UCSD-AML1 (cell line): ENCODE measurements around the gene SIK1.
"Not testable (repeated sequence)": the region's sequence is repeated elsewhere in the genome, so short reads cannot be mapped to it uniquely, and the experiment has no call there.

Experiments
- DNase-seq: peaks from one replicate; lab custom pipeline; 2025; ENCODE audit not compliant: unreplicated experiment; lab: John Stamatoyannopoulos, UW

The SIK1 gene

DNA sequence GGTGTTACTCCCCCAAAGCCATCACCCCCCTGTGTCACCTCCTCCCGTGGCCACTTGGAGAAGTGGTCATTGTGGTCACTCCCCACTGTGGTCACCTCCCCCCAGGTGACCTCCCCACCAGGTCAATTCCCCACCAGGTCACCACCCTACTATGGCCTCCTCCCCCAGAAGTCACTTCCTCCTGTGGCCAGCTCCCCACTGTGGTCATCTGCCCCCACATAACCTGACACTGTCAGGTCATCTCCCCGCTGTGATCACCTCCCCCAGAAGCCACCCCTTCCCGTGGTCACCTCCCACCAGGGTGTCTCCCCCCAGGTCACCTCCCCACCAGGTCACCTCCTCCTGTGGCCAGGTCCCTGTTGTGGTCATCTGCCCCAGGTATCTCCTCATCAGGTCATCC, 28.9 kb downstream of the SIK1 start:
- DNase-seq, result not testable (repeated sequence)

DNA sequence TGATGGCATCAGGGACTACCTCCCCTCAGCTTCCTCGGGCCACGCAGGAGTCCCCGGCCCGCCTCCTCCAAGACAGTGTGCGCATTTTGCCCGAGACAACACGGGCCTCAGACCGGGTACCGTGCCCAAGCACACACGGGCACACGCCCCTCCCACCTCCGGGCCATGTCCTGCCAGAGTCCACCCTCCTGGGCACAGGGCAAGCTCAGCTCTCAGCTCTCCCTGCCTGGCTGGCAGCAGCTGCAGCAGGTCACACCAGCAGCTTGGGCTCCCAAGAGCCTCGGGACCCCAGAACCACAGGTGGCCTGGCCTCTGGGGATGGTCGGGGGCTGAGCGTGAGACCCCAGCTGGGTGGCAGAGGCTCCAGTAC, 29.5 kb downstream of the SIK1 start:
- DNase-seq, result not testable (repeated sequence)

DNA sequence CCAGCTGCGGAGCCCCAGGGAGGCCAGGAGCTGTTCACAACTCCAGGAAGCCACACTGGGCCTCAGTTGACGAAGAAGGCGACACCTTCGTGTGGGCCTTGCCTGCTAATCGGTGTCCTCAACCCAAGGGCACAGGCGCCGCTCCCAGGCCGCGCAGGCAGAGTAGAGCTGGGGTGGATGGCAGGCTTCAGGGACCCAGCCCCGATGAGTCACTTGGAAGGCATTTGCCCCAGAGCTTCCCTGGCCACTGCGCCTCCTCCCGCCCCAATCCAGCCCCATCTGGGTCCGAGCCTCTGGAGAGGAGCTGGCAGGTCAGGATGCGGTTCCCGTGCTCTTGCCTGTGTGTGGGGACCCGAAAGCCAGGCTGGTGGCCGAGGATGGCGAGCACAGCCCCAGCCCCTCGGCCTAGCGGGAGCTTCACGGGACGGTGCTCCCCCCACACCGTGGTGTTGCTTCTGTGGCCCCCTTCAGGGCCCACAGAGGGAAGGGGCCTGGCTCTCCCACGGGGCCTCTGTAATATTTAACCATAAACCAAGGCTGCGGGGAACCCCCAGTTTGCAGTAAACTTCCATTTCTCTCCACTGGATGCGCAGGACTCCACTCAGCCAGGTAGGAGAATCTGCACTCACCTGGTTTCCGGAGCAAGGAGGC, 30.0 kb downstream of the SIK1 start:
- DNase-seq, result not testable (repeated sequence)

- not testable (repeated sequence) for DNase-seq
Observed at GRCh38 chr21:43383351-43383750, 43.6 kb downstream of the SIK1 start.

DNA sequence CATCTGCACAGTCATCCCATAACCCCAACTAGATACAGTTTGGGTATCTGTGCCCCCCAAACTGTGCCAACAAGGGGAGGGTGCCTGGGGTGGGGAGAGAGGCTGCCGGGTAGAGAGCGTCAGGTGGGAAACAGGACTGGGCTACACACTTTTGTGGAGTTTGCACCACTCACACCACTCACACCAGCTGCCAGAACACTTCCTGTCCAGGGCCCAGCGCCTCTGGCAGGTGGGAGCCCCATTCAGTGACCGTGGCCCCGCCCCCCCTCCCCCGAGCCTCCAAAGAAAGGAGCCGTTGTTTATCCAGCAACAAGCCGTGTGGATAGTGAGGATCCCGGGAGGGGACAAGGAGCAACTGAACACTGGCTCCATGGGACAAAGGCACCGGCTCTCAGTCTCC, 44.0 kb downstream of the SIK1 start:
- not testable (repeated sequence) for DNase-seq

- not testable (repeated sequence) for DNase-seq
Observed at GRCh38 chr21:43380852-43381533, 45.9 kb downstream of the SIK1 start.

GRCh38 chr21:43380337-43380736, 46.6 kb downstream of the SIK1 start:
- not testable (repeated sequence) for DNase-seq

DNA sequence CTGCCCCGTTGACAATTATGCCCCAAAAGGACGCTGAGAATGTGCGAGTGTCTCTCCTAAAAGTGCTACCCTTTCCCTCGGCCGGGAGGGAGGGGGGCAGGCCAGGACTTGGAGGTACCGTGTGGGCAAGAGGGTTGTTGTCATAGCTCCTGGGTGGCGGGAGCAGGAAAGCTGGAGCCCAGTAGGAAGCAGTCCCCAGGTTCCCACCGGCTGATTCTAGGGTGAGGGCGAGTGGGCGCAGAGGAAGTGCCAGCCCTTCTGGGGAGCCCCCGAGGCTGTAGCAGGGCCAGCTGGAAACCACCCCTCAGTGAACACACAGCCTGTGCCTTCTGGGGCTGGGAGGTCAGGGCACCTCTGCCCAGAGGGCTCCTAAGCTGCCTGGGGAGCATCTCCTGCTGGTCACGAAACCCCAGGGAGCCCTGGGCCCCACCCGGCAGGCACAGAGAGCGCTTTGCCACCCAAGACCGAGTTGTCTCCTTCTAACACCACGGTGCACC, 47.3 kb downstream of the SIK1 start:
- not testable (repeated sequence) for DNase-seq

- DNase-seq, result no peak
Observed at GRCh38 chr21:43376478-43376882, 50.5 kb downstream of the SIK1 start.

DNA sequence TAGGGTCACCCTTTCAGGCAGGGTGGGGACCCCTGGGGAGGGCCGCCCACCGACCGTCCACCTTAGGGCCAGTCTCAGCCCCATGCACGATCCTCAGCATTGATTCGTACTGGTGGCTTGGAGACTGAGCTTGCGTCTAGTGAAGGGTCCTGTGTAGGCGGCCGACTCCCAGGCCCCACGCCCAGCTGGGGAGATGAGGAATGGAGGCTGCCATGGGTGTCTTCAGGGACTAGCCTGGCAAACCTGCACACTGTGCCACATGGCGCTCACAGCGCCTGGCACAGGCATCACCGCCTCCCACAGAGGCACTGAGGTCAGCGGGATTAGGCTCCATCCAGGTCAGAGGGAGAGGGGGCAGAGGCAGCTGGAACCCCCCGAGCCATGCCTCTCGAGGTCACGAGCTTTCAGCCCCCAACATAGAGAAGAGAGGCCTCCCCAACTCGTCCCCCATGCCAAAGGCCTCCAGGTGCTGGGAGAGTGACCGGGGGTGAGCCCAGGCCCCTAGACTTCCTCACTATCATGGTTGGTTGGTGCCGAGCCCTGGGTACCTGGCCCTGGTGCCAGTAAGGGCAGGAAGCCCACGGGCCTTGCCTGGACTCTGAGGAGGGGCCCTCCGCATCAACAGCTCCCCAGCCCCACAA, 51.0 kb downstream of the SIK1 start:
- no peak for DNase-seq

DNA sequence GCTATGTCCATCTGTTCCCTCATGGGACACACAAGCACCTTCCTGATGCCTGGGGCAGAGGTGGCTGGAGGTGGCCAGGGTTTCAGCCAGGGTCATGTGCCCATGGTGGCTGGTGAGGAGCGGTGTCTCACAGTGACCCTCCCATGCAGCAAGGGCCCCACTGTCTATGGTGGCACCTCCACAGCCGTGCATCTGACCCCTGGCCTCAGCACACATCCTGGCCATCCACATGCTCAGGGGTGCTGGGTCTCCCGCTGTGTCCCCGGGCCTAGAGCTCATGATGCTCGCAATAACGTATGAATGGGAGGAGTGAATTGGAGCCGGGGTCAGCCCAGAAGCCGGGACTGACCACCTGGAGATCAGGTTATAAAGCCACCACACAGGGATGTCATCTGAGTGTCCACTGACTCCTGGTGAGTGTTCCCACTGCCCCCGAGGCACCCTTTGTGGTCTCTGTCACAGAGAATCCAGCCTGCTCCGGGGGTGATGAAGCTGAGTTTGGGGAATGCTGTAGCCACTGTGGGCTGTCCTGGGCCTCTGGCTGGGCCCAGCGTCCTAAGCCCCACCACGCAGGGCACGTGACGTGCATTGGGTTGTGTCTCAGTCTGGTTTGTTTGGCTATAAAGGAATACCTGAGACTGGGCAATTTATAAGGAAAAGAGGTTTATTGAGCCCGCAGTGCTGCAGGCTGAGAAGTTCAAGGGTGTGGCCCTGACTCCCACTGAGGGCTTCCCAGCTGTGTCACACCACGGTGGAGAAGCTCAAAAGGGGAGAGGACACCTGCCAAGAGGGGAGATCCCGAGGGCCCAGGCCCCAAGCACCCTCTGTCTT, 51.7 kb downstream of the SIK1 start:
- no peak for DNase-seq

- DNase-seq, result no peak
Observed at GRCh38 chr21:43374228-43374885, 52.6 kb downstream of the SIK1 start.

DNA sequence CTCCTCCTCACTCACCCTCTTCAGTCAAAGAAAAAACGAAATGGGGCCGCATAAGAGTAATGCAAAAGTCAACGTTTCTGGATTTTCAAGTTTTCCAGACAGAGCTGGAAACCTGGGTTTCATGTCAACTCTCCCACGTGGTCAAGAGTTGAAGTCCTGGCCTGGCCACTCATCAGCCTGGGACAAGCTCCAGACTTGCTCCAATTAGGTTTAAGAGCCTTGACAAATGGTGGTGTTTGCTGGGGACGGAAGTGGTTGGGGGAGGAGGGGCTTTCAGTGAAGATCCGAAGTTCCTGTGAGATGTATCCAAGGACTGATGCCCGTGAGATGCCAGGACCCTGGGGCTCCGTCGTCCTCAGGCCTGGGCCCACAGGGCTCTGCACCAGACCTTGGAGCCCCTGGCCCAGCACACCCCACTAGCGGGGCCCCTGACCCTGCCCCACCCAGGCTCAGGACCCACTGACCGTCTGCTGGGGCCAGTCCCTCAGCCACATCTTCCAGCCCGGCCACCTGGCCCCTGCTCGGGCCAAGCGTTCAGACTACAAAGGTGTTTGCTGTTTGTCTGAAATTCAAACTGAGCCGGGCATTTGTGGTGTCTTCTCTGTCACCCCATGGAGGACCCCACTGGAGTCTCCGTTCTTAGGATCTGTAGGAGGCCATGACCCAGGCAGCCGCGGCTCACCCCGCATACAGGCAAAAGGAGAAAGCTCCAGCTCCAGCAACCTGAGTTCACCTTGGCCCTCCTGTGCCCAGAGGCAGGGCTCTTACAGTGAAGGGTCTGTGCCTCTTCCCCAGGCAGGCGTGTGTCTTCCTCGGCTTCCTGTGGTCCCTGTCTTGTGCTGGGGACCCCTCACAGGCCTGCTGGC, 53.3 kb downstream of the SIK1 start:
- DNase-seq, result no peak

- DNase-seq, result no peak
Observed at GRCh38 chr21:43372663-43373361, 54.1 kb downstream of the SIK1 start.

DNA sequence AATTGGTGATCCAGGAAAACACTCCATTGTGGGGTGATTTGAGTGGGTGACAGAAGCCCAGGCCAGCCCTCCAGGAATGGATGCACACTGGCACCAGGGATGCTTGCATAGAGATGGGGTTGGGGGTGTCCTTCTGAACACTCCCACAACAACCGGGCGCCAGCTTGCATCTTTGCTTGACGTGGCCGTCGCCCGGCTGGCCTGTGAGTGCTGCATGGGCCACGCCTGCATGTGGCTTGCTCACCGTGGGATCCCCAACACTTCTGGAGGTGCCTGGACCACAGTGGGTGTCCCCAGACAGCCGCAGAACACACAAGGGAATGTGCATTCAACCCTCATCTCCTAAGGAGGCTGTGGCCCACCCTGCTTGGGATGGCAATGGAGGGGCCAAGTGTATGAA, 55.1 kb downstream of the SIK1 start:
- DNase-seq, result no peak

DNA sequence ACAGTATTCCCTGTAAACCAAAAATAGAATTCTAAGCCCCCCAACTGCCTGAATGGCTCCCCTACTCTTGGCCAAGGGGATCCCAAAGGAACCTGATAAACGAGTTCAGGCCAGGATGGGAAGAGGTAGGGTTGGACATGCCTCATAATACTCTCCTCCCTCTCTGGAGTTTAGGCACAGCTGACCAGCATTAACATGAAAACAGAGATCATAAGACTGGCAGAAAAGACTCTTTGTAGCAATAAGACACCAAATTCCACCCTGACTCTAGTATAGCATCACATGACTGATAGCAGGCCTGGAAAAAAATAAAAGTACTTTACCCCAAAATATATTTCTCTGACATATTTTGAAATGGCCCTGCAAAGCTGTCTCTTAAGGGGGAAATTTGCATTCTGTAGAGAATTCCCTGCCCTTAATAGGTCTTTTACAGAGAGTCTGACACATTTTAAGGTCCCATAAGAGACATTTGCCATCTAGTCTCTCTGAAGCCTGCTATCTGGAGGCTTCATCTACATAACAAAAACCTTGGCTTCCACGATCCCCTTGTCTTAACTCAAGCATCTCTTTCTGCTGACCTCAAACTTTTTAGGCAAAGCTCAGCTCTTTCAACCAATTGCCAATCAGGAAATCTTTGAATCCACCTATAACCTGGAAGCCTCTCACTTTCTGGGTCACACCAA, 55.9 kb downstream of the SIK1 start:
- DNase-seq, result no peak

DNA sequence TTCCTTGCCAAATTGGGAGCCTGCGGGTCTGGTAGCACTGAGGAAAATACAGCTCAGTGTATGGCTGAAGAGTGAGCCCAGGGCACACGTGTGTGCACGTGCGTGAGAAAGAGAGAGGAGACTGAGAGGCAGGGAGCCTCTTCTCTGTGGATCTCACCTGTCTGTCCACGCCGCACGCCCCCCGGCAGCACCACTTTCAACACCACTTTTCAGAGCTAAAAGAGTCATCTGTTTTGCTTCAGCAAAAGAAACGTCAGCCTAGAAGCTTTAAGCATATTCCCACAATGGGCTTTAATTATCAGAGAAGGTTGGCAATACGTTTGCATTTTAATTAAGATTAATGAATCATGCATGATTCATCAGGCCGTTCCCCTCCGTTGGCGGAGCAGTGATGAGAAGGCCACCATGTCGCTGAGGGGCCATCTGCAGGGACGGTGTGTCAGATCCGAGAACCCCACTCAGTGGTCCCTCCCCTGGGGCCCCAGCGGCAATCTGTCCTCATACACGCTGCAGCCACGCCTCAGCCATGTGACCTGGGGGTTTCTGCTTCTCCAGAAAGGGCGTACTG, 56.8 kb downstream of the SIK1 start:
- DNase-seq, result no peak

- DNase-seq, result no peak
Observed at GRCh38 chr21:43369596-43370090, 57.3 kb downstream of the SIK1 start.
